Aorta (tissue), 5 donors: ENCODE data around the gene C2CD4D. TPM values are rescaled to one million over a fixed set of nuclear protein-coding genes. Genes with fewer than 3 reads are reported as not detected.
A peak's percentile ranks its signal among the peaks of the same experiment; 100 is the strongest.

Source experiments
- ATAC-seq: fragments of 200-7000 bp; cut with Tn5 transposase; one replicate; pipeline ENCODE4 v1.9.1; 2022; ENCODE audit warnings: moderate library complexity; ENCODE audit not compliant: low FRiP score
- DNase-seq, 2 donors: peaks; one replicate each; pipeline ENCODE4 v3.0.0-alpha.2; 2020
- H3K27ac ChIP-seq, 2 donors: one replicate each; pipeline ENCODE4 v1.5.1; 2013; ENCODE audit warnings: low read length in 2 of 2, mild to moderate bottlenecking in 2 of 2, moderate library complexity in 2 of 2, control low read depth in 1 of 2, inconsistent platforms in 1 of 2, low read depth in 1 of 2
- H3K27me3 ChIP-seq, 2 donors: one replicate each; pipeline ENCODE4 v1.6.1; 2013; ENCODE audit warnings: control low read depth in 1 of 2, low read length in 1 of 2, mild to moderate bottlenecking in 1 of 2, moderate library complexity in 1 of 2; ENCODE audit not compliant: insufficient read depth in 2 of 2, control insufficient read depth in 1 of 2
- H3K36me3 ChIP-seq, 2 donors: one replicate each; pipeline ENCODE4 v1.6.1; 2013; ENCODE audit warnings: control low read depth in 1 of 2, low read length in 1 of 2, mild to moderate bottlenecking in 1 of 2; ENCODE audit not compliant: insufficient read depth in 2 of 2, control insufficient read depth in 1 of 2
- H3K4me1 ChIP-seq, 2 donors: one replicate each; pipeline ENCODE4 v1.6.1; 2013; ENCODE audit warnings: low read length in 2 of 2, control low read depth in 1 of 2, mild to moderate bottlenecking in 1 of 2, moderate library complexity in 1 of 2; ENCODE audit not compliant: insufficient read depth in 2 of 2, control insufficient read depth in 1 of 2
- H3K4me3 ChIP-seq, 2 donors: one replicate each; pipeline ENCODE4 v1.5.1; 2013; ENCODE audit warnings: low read length in 2 of 2, control low read depth in 1 of 2, mild to moderate bottlenecking in 1 of 2
- H3K9me3 ChIP-seq: one replicate; pipeline ENCODE4 v1.6.1; 2013; ENCODE audit warnings: mild to moderate bottlenecking, low read length; ENCODE audit not compliant: control insufficient read depth
- WGBS, 2 donors: extraction: QIAGEN DNeasy Blood & Tissue Kit; methylation state at CpG; one replicate each; pipeline ENCODE4 v1.1.7; 2013; 5-methylcytosine and 5-hydroxymethylcytosine counted together
- intact Hi-C, 2 donors: fragments of 100-400 bp; cut with DNase I; formaldehyde crosslinking; loops; one replicate each; pipeline versions ENCODE4 v1.14.2 to v1.15.0; 2022
- polyA plus RNA-seq, 2 donors: library from polyadenylated mRNA; stranded (reverse); fragments of 200-250 nt; gene quantifications; one replicate each; pipeline ENCODE4 v1.2.3, GENCODE V29; 2013
- total RNA-seq, 2 donors: library from RNA; stranded (reverse); fragmentation: NEBNext Ultra II Directional; extraction: Animal tissue kit (Norgen Biotek cat#: 25700); gene quantifications; one replicate each; pipeline ENCODE4 v1.2.1, GENCODE V29; 2021
- donor health status: healthy with polysubstance abuse.
- donor health status: Bipolar disorder and iron deficiency.
- donor health status: DM: no; HTN: no; CAD: no.
- donor health status: DM: no; HTN: no; CAD: no.
- donor health status: DM: yes; HTN: yes; CAD: no.

C2CD4D gene
- total and polyA plus RNA-seq, 4 donors, result not detected

DNA sequence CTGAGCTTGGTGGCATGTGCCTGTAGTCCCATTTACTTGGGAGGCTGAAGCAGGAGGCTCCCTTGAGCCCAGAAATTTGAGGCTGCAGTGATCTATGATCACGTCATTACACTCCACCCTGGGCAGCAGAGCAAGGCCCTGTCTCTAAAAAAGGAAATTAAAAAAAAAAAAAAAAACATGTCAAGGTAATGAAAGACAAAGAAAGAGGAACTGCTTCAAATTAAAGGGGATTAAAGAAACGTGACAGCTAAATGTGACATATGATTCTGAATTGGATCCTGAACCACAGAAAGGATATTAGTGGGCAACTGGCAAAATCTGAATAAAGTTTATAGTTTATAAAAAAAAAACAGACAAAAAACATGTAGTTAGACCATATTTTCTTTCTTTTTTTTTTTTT, 3.8 kb upstream of the C2CD4D start:
- Histone ChIP-seq H3K4me1 (no peaks in the 10 kb centered on the region), H3K36me3 (no peaks in the 10 kb centered on the region), H3K27me3 (no peaks in the 10 kb centered on the region), H3K9me3 (no peaks in the 10 kb centered on the region), H3K27ac (no peak overlapping the region), H3K4me3 (no peak overlapping the region)
- no peak for DNase-seq
- intact Hi-C loops, result no loop called here
- 85 to 89% methylated on average over 2 of the region's 2 CpGs for WGBS, 2 donors
- ATAC-seq, result no peak

DNA sequence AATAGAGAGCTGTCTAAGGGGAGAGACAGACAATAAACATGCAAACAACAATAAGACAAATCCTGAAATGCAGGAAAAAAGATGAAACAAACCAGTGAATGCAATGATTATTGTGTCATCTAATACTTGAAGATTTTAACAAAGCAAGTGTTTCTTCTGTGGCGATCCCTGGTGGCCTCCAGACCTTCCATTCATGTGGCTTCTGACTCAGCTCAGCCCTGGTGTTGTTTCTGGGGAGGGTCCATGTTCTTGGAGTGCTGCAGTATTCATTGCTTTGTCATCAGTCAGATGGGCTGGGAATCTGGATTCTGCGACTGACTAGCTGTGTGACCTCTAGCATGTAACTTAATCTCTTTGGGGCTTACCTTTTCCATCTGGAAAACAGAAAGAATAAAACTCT, 1.5 kb upstream of the C2CD4D start:
- Histone ChIP-seq H3K9me3 (no peaks in the 10 kb centered on the region), H3K36me3 (no peaks in the 10 kb centered on the region), H3K4me1 (no peaks in the 10 kb centered on the region), H3K4me3 (no peak overlapping the region), H3K27ac (no peak overlapping the region), H3K27me3 (no peaks in the 10 kb centered on the region)
- 92 to 93% methylated on average over 2 of the region's 2 CpGs for WGBS, 2 donors
- no peak for ATAC-seq
- peak in 1 of 2 donors; percentile 28 for DNase-seq
- intact Hi-C loops, result no loop called here

- H3K4me1 ChIP-seq, result no peaks in the 10 kb centered on the region
- H3K9me3 ChIP-seq, result no peaks in the 10 kb centered on the region
- H3K27me3 ChIP-seq, result no peaks in the 10 kb centered on the region
- DNase-seq (no peak), ATAC-seq (no peak)
- no peak overlapping the region for H3K27ac ChIP-seq
- intact Hi-C loops, result no loop called here
- no peak overlapping the region for H3K4me3 ChIP-seq
- H3K36me3 ChIP-seq, result no peaks in the 10 kb centered on the region
Measured at GRCh38 chr1:151840421-151840820, 801 bp upstream of the C2CD4D start.

- ATAC-seq, result peak; percentile 13
- H3K27me3 ChIP-seq, result no peaks in the 10 kb centered on the region
- intact Hi-C loops, result no loop called here
Measured at GRCh38 chr1:151839082-151839412, 573 bp downstream of the C2CD4D start.

GRCh38 chr1:151838222-151839081, 1.2 kb downstream of the C2CD4D start:
- Histone ChIP-seq H3K27me3 (no peaks in the 10 kb centered on the region), H3K27ac (no peak overlapping the region), H3K9me3 (no peaks in the 10 kb centered on the region), H3K36me3 (no peaks in the 10 kb centered on the region), H3K4me1 (no peaks in the 10 kb centered on the region), H3K4me3 (peak overlapping the region; percentile 41 to 42)
- DNase-seq (no peak), ATAC-seq (peak; percentile 27)
- intact Hi-C loops, result no loop called here
- WGBS, 2 donors, result 1 to 3% methylated on average over 94 to 117 of the region's 117 CpGs

More at GRCh38 chr1:151839082-151839412, 573 bp downstream of the C2CD4D start:
- DNase-seq, result no peak
- no peaks in the 10 kb centered on the region for H3K4me1 ChIP-seq
- H3K9me3 ChIP-seq, result no peaks in the 10 kb centered on the region
- no peak overlapping the region for H3K27ac ChIP-seq
- 7 to 13% methylated on average over 16 of the region's 16 CpGs for WGBS, 2 donors
- H3K4me3 ChIP-seq, result no peak overlapping the region
- no peaks in the 10 kb centered on the region for H3K36me3 ChIP-seq

GRCh38 chr1:151837884-151838221, 1.8 kb downstream of the C2CD4D start:
- Histone ChIP-seq H3K4me1 (no peaks in the 10 kb centered on the region), H3K4me3 (peak overlapping the region; percentile 41 to 42), H3K36me3 (no peaks in the 10 kb centered on the region), H3K9me3 (no peaks in the 10 kb centered on the region), H3K27ac (no peak overlapping the region), H3K27me3 (no peaks in the 10 kb centered on the region)
- intact Hi-C loops, result no loop called here
- 4 to 5% methylated on average over 21 to 26 of the region's 26 CpGs for WGBS, 2 donors
- ATAC-seq (peak; percentile 2), DNase-seq (no peak)

DNA sequence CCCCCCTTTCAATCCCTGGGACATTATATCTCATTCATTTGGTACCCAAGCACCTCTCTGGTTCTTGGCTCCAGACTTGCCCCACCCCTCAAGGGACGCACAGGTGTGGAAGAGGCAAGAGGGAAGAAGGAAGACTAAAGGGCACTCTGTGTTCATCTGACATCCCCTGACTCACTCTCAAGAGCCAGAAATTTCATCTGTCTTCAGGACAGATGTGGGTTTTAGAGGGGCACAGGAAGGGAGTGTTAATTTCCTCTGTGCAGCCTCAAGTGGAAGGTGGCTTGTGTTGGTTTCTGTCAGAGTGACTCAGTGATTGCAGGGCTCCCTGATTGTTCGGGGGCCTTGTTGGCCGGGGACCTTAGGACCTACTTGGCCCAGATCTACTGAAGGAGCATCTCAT, 2.4 kb downstream of the C2CD4D start:
- H3K27ac ChIP-seq, result no peak overlapping the region
- H3K36me3 ChIP-seq, result no peaks in the 10 kb centered on the region
- H3K9me3 ChIP-seq, result no peaks in the 10 kb centered on the region
- no peaks in the 10 kb centered on the region for H3K4me1 ChIP-seq
- 64 to 68% methylated on average over 3 of the region's 3 CpGs for WGBS, 2 donors
- ATAC-seq (no peak), DNase-seq (no peak)
- H3K4me3 ChIP-seq, result no peak overlapping the region
- intact Hi-C loops, result no loop called here
- H3K27me3 ChIP-seq, result no peaks in the 10 kb centered on the region

- ATAC-seq (no peak), DNase-seq (no peak)
- Histone ChIP-seq H3K27ac (no peak overlapping the region), H3K4me3 (no peak overlapping the region), H3K36me3 (no peaks in the 10 kb centered on the region), H3K9me3 (no peaks in the 10 kb centered on the region), H3K4me1 (no peaks in the 10 kb centered on the region), H3K27me3 (no peaks in the 10 kb centered on the region)
- intact Hi-C loops, result no loop called here
- 94 to 97% methylated on average over 7 of the region's 7 CpGs for WGBS, 2 donors
Measured at GRCh38 chr1:151835596-151835995, 4.0 kb downstream of the C2CD4D start.

- Histone ChIP-seq H3K27me3 (no peaks in the 10 kb centered on the region), H3K27ac (no peak overlapping the region), H3K4me1 (no peaks in the 10 kb centered on the region), H3K36me3 (no peaks in the 10 kb centered on the region), H3K4me3 (no peak overlapping the region), H3K9me3 (no peaks in the 10 kb centered on the region)
- DNase-seq (no peak), ATAC-seq (no peak)
- WGBS, 2 donors, result 64 to 72% methylated on average over 3 of the region's 3 CpGs
- intact Hi-C loops, result no loop called here
Measured at GRCh38 chr1:151834239-151834638, 5.4 kb downstream of the C2CD4D start.
